NB4 (cell line): ENCODE results near the gene ERVK3-1.

Experiments
- DNase-seq: peaks from one replicate; pipeline ENCODE4 v3.0.0; 2010; ENCODE audit warnings: low read depth
- H3K4me3 ChIP-seq: one replicate; pipeline ENCODE4 v1.5.1; 2011; ENCODE audit warnings: mild to moderate bottlenecking, low read depth, low read length, moderate library complexity
- MYC ChIP-seq: IDR thresholded peaks from 2 replicates; pipeline ENCODE4 v1.6.1; 2011; ENCODE audit warnings: low read depth, low read length
- POLR2A ChIP-seq: IDR thresholded peaks from 2 replicates; pipeline ENCODE4 v1.6.1; 2011; ENCODE audit warnings: mild to moderate bottlenecking; ENCODE audit not compliant: insufficient read length; ENCODE audit errors: extremely low read depth
- TF ChIP-seq, protein P1 (sequence below): IDR thresholded peaks from one replicate; pipeline ENCODE4 v1.5.1; 2012; ENCODE audit warnings: low read depth, low read length
- TF ChIP-seq, protein P2 (sequence below): IDR thresholded peaks from 2 replicates; pipeline ENCODE4 v1.6.1; 2011; ENCODE audit warnings: low read depth, low read length

The ERVK3-1 gene

DNA sequence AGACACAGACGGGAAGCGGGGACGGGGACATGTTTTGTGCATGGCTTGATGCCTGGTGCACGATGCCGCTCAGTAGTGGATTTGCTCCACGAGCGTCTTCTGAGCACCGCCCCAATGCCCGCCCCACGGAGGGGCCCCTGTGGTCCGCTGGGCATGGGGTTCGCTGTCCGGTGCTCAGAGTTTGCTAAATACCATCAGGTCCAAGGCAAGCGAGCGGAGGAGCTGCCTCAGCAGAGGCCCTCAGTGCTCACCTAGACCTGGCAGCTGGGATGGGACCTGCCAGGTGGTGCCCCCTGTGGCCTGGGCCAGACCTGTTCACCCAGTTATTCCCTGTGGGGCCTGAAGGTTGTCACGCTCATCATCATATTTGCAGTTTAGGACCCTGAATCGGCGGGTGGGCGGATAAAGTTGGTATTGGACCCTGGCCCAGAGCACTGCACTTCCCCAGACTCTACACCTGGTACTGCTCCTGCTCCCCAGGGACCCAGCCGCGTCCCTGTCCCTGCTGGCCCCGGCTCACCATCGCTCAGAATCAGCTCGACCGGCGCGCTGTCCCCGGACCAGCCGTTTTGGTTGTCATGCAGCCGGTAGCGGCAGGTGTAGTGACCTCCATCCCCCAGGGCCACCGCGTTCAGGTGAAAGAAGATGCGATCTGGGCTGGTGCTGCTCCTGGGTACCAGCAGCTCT lies 45.8 kb downstream of the ERVK3-1 start:
- DNase-seq: no peak
- TF ChIP-seq MYC: no peak
- no peak for TF ChIP-seq POLR2A
- TF ChIP-seq, protein P1, sequence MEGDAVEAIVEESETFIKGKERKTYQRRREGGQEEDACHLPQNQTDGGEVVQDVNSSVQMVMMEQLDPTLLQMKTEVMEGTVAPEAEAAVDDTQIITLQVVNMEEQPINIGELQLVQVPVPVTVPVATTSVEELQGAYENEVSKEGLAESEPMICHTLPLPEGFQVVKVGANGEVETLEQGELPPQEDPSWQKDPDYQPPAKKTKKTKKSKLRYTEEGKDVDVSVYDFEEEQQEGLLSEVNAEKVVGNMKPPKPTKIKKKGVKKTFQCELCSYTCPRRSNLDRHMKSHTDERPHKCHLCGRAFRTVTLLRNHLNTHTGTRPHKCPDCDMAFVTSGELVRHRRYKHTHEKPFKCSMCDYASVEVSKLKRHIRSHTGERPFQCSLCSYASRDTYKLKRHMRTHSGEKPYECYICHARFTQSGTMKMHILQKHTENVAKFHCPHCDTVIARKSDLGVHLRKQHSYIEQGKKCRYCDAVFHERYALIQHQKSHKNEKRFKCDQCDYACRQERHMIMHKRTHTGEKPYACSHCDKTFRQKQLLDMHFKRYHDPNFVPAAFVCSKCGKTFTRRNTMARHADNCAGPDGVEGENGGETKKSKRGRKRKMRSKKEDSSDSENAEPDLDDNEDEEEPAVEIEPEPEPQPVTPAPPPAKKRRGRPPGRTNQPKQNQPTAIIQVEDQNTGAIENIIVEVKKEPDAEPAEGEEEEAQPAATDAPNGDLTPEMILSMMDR: no peak
- TF ChIP-seq, protein P2, sequence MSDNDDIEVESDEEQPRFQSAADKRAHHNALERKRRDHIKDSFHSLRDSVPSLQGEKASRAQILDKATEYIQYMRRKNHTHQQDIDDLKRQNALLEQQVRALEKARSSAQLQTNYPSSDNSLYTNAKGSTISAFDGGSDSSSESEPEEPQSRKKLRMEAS: no peak
- H3K4me3 ChIP-seq: no peak overlapping the region

DNA sequence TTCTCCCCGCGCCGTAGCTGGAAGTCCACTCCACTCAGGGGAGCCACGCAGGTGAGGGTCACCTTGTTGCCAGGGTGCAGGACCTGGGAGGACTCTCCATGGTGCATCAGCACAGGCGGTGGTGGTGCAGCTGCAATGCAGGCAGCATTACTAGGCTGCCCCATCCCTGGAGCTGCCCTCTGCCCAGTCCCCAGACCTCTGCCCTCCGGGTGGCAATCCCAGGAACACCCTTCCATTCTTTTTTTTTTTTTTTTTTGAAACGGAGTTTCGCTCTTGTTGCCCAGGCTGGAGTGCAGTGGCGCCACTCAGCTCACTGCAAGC lies 46.3 kb downstream of the ERVK3-1 start:
- TF ChIP-seq, protein P1: no peak
- TF ChIP-seq POLR2A: no peak
- TF ChIP-seq, protein P2: no peak
- TF ChIP-seq MYC: no peak
- H3K4me3 ChIP-seq: no peak overlapping the region
- no peak for DNase-seq

DNA sequence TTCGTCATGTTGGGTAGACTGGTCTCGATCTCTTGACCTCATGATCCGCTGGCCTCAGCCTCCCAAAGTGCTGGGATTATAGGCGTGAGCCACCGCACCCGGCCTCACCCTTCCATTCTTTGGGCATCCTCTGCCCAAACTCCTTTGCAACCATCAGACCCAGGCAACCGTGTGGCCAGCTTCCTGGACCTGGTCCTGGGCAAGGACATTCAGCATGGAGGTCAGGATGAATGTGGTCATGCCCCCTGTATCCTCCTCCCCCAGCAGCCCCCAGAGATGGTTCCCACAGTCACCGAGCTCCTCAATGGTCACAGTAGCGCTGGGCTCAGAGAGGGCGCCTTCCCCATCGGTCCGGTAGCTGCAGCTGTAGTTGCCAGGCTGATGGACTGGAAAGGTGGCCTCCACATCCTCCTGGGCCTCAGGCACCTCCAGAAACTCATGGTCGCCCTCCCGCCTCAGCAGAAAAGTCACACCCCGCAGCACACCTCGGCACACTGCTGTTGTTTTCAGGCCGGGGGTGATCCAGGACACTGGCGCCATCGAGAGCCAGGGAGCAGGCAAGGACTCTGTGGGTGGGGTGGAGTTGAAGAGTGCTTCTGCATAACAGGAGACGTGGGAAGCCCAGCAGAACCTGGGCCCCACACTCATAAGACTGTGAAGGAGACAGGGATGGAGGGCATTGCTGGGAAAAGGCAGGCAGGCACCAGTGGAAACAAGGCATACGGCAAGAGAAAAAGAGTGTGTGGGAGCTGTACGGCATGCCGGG lies 47.0 kb downstream of the ERVK3-1 start:
- TF ChIP-seq, protein P2: no peak
- no peak for TF ChIP-seq MYC
- TF ChIP-seq, protein P1: no peak
- TF ChIP-seq POLR2A: no peak
- H3K4me3 ChIP-seq: no peak overlapping the region
- DNase-seq: no peak

DNA sequence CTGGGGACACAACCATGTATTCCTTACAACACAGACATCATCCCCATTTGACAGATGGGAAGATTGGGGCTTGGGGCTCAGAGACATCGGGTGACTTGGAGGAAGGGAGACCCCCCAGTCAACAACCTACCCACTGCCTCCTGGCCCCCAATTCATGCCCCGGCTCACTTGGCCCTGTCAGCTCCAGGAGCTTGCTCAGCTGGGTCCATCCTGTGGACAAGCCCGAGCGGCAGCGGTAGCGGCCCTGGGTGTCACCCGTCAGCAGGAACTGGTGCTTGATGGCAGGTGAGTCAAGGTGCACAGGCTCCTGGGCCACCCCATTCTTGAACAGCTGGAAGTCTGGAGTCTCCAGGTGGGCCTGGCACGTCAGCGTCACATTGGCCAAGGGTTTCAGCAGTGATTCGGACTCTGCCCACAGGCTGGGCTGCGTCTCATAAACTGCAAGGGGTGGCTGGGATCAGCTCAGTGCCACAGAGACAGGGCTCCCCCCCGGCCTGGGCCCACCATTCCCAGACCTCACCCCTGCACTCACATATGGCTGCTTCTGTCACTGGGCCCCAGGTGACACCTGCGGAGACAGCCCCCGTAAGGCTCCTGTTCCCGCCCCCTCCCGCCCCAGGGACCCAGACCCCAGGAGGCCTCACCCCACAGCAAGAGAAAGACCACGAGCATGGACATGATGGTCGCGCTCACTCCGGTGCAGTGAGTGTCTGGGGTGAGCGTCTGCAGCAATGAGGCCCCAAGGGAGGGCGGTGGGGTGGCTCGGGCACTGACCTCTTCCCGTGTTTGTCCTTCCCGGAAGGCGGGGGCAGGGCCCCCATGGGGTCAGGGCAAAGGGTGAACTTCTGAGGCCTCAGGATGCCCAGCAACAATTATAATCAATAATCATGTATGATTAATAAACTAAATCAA lies 47.8 kb downstream of the ERVK3-1 start, which contains the start of gene A1BG:
A1BG (minus strand) TSS at position 733 of the 912 bp plus-strand sequence; CDS start at position 678, 55 bp downstream.
- H3K4me3 ChIP-seq: no peak within 1 kb of the TSS
- TF ChIP-seq, protein P2: no peak
- TF ChIP-seq POLR2A (no peak), MYC (no peak)
- TF ChIP-seq, protein P1: no peak
- DNase-seq: no peak

DNA sequence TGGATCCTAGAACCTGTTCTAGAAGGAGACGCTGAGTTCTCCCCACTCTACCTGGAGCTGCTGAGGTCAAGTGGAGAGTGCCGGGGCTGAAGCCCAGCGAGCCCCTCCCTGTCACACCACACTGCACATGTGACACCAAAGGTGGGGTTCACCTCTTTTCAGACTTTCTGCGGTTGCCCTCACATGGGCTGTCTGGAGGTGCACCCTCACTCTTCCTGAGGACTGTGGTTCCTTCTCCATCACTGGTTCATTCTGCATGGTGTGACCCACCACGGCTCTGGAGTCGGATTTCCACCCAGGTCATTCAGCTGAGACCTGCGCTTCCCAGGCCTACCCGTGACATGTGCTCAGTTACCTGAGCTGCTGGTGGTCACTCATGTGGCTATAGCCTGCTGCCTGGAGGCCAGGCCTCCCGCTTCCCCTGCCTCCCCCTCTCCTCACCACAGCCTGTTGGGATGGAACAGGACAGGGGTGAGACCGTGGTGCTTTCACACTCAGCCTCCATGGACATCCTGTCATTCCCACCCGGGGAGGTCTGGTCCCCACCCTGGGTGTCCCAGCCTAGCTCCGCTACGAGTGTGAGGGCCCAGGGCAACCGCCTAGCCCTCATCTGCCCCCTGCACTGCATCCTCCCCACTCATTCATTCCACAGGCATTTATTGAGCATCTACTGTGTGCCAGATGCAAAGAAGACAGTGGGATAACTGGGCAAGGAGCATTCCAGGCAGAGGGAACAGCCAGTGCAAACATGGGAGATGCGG lies 48.7 kb downstream of the ERVK3-1 start:
- TF ChIP-seq, protein P2: no peak
- TF ChIP-seq POLR2A (no peak), MYC (no peak)
- TF ChIP-seq, protein P1: no peak
- DNase-seq: no peak

More for the DNA sequence above, 48.7 kb downstream of the ERVK3-1 start:
- no peak overlapping the region for H3K4me3 ChIP-seq
